GM13976 (cell line): ENCODE data around the gene UBA52.

Experiments used
- DNase-seq: peaks from one replicate; pipeline ENCODE4 v3.0.0; 2012; ENCODE audit warnings: low spot score
- in situ Hi-C: fragments of 300-500 bp; cut with MboI; formaldehyde crosslinking; loops from one replicate; pipeline ENCODE4 v1.12.0; 2022; ENCODE audit warnings: low sequenced_read_pairs, mixed read lengths, inconsistent platforms; ENCODE audit not compliant: unreplicated experiment
- TF ChIP-seq, protein P1 (sequence below): IDR thresholded peaks from 2 replicates; pipeline ENCODE4 v1.5.1; 2012; ENCODE audit warnings: borderline replicate concordance, mild to moderate bottlenecking; ENCODE audit not compliant: insufficient read depth; ENCODE audit errors: extremely low read depth, missing control alignments, control extremely low read depth

Gene UBA52

DNA sequence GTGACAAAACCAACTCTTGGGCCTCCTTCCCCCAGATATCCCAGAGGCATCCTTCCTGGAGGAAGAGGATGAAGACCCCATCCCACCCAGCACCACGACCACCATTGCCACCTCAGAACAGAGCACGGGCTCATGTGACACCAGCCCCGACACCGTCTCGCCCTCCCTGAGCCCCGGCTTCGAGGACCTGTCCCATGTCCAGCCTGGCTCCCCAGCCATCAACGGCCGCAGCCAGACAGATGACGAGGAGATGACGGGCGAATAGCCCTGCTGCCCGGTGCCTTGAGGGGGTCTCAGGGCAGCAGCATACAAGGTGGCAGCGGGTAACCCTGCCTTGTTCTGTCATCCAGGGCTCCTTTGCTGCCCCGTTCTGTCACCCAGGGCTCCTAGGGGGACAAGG lies 3.3 kb upstream of the UBA52 start:
- TF ChIP-seq, protein P1, sequence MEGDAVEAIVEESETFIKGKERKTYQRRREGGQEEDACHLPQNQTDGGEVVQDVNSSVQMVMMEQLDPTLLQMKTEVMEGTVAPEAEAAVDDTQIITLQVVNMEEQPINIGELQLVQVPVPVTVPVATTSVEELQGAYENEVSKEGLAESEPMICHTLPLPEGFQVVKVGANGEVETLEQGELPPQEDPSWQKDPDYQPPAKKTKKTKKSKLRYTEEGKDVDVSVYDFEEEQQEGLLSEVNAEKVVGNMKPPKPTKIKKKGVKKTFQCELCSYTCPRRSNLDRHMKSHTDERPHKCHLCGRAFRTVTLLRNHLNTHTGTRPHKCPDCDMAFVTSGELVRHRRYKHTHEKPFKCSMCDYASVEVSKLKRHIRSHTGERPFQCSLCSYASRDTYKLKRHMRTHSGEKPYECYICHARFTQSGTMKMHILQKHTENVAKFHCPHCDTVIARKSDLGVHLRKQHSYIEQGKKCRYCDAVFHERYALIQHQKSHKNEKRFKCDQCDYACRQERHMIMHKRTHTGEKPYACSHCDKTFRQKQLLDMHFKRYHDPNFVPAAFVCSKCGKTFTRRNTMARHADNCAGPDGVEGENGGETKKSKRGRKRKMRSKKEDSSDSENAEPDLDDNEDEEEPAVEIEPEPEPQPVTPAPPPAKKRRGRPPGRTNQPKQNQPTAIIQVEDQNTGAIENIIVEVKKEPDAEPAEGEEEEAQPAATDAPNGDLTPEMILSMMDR, result no peak
- in situ Hi-C loops, result no loop called here
- no peak for DNase-seq

DNA sequence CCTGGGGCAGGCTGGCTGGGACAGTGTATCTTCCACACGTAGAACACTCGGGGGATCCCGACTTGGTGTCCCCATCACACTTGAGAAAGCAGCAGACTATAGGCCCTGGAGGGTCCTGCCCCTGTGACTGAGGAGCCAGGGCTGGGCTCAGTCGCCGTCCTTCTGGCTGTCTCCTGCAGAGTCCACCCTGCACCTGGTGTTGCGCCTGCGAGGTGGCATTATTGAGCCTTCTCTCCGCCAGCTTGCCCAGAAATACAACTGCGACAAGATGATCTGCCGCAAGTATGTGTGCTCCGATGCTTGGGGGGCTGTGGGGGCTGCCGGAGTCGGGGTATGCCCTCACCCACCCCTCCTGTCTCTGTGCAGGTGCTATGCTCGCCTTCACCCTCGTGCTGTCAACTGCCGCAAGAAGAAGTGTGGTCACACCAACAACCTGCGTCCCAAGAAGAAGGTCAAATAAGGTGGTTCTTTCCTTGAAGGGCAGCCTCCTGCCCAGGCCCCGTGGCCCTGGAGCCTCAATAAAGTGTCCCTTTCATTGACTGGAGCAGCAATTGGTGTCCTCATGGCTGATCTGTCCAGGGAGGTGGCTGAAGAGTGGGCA lies 3.1 kb downstream of the UBA52 start:
- TF ChIP-seq, protein P1, result no peak
- no peak for DNase-seq
- in situ Hi-C loops, result no loop called here

DNA sequence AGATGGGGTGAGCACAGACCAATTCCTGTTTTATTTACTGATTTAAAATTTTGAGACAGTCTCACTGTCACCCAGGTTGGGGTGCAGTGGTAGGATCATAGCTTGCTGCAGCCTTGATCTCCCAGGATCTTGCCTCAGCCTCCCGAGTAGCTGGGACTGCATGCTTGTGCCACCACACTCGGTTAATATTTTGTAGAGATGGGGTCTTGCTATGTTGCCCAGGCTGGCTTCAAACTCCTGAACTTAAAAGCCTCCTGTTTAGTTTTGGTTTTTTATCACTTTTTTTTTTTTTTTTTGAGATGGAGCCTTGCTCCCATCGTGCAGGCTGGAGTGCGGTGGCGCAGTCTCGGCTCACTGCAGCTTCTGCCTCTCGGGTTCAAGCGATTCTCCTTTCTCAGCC lies 4.7 kb downstream of the UBA52 start:
- in situ Hi-C loops, result no loop called here
- DNase-seq, result no peak
- TF ChIP-seq, protein P1, result no peak

DNA sequence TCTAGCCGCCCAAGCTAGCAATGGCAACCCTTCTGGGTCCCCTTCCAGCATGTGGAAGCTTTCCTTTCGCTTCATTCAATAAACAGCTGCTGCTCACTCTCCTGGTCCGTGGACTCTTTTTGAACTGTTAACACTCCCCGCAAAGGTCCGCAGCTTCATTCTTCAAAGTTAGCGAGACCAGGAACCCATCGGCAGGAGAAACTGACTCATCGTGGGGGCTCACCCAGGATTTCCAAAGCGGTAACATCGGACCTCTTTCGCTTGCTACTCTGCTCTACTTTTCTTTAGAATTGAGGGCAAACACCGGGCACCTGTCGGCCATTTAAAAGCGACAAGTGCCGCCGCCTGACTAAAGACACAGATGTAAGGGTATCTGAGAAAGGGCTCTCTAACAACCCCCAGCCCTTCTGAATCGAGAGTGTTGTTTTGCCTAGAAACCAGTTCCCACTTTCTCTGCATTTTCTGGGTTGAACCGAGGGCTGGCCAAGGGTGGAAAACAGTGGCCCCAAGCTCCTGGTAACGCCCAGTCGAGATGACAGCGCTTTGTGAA lies 5.8 kb downstream of the UBA52 start:
- DNase-seq, result no peak
- TF ChIP-seq, protein P1, result no peak
- in situ Hi-C loops, result no loop called here

- TF ChIP-seq, protein P1, result no peak
- DNase-seq, result no peak
- in situ Hi-C loops, result no loop called here
Measured at GRCh38 chr19:18580311-18580710, 8.7 kb downstream of the UBA52 start.

DNA sequence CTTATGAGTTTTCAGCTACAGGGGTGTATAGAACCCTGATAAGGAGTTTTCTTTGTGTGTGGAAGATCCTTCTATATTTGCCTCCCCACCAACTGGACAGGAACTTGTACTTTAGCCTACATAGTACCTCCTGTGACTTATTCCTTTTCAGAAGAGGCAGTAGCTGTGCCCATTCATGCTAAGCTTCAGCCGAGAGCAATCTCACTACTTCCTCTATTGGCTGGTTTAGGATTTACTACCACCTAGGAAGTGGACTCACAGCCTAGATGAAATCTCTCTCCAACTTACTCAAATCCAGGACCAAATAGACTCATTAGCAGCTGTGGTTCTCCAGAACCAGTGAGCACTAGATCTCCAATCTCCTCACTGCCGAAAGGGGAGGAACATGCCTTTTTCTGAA lies 14.6 kb downstream of the UBA52 start:
- TF ChIP-seq, protein P1, result no peak
- in situ Hi-C loops, result no loop called here
- DNase-seq, result peak; percentile 31
